Heart right ventricle (tissue), 16 donors: ENCODE results near the gene CAPN2. TPM values are rescaled to one million over a fixed set of nuclear protein-coding genes. Genes with fewer than 3 reads are reported as not detected.

Experiments used
- ATAC-seq, 8 donors: fragments of 200-7000 bp; cut with Tn5 transposase; one replicate each; pipeline ENCODE4 v1.9.1; 2020; ENCODE audit warnings: mild to moderate bottlenecking in 8 of 8, moderate library complexity in 8 of 8, moderate number of reproducible peaks in 1 of 8
- DNase-seq, 2 donors: peaks; one replicate each; pipeline ENCODE4 v3.0.0-alpha.2; 2020
- H3K27ac ChIP-seq, 10 donors: fragments of 200-600 bp; sonication (generic) in 2 of 10; one replicate each; pipeline versions ENCODE4 v1.5.0 to v1.8.0; 2020 to 2022; ENCODE audit warnings: mild to moderate bottlenecking in 3 of 10
- H3K27me3 ChIP-seq, 7 donors: fragments of 200-600 bp; one replicate each; pipeline ENCODE4 v1.8.0; 2021 to 2022; ENCODE audit warnings: mild to moderate bottlenecking in 2 of 7
- H3K36me3 ChIP-seq, 9 donors: fragments of 200-600 bp; sonication (generic) in 1 of 9; one replicate each; pipeline versions ENCODE4 v1.5.0 to v1.8.0; 2020 to 2022; ENCODE audit warnings: mild to moderate bottlenecking in 2 of 9
- H3K4me1 ChIP-seq, 9 donors: fragments of 200-600 bp; sonication (generic) in 1 of 9; one replicate each; pipeline versions ENCODE4 v1.5.0 to v1.8.0; 2020 to 2022; ENCODE audit warnings: mild to moderate bottlenecking in 4 of 9
- H3K4me3 ChIP-seq, 10 donors: fragments of 200-600 bp; sonication (generic) in 2 of 10; one replicate each; pipeline versions ENCODE4 v1.5.0 to v1.8.0; 2020 to 2022; ENCODE audit warnings: mild to moderate bottlenecking in 7 of 10, moderate library complexity in 2 of 10
- H3K9me3 ChIP-seq, 11 donors: fragments of 200-600 bp in 10 of 11; sonication (generic) in 2 of 11; one replicate each; pipeline versions ENCODE4 v1.5.0 to v1.8.0; 2013 to 2022; ENCODE audit warnings: mild to moderate bottlenecking in 2 of 11, control low read depth in 1 of 11, moderate library complexity in 1 of 11
- WGBS, 2 donors: extraction: QIAGEN DNeasy Blood & Tissue Kit; methylation state at CpG; one replicate each; pipeline ENCODE4 v1.1.7; 2013; ENCODE audit warnings: inconsistent platforms in 1 of 2; 5-methylcytosine and 5-hydroxymethylcytosine counted together
- intact Hi-C, 10 donors: fragments of 100-400 bp; cut with DNase I; formaldehyde crosslinking; loops; one replicate each; pipeline versions ENCODE4 v1.11.1 to v1.14.2; 2022
- polyA plus RNA-seq, 2 donors: library from polyadenylated mRNA; stranded (reverse); fragments of 200-250 nt; gene quantifications; one replicate each; pipeline ENCODE4 v1.2.3, GENCODE V29; 2013
- total RNA-seq, 10 donors: library from RNA; stranded (reverse); fragmentation: NEBNext Ultra II Directional in 3 of 10; extraction: Animal tissue kit (Norgen Biotek cat#: 25700) in 3 of 10; gene quantifications; one replicate each; pipeline versions ENCODE4 v1.2.1 to v1.2.4, GENCODE V29; 2021 to 2023
- TF ChIP-seq, protein P1 (sequence below), 9 donors: fragments of 200-600 bp; sonication (generic) in 2 of 9; IDR thresholded peaks; one replicate each; pipeline versions ENCODE4 v1.5.0 to v1.8.0; 2021 to 2022; ENCODE audit warnings: antibody characterized with exemption in 9 of 9, mild to moderate bottlenecking in 5 of 9, moderate library complexity in 1 of 9
- donor health status: Arrhythmogenic right ventricular cardiomyopathy.
- donor health status: ischemic (EF 13 %, LVEDD 7.1; RV severe dilation, severe dysfunction).
- donor health status: healthy with polysubstance abuse.
- donor health status: DM: no; HTN: yes; CAD: no.
- donor health status: DM: no; HTN: no; CAD: no.
- donor health status: ischemic (EF 25% LVEDD 6.9; RV normal size, moderate dysfunction).
- donor health status: ischemic (EF 25% LVEDD 5.7; RV mildly dilated, moderate dysfunction).
- donor health status: healthy.
- donor health status: DM: yes; HTN: yes; CAD: no.
- donor health status: Ischemic cardiomyopathy.
- donor health status: ischemic (EF 35%, LVEDD 5.7; RV mildly dilated, moderate dysfunction).
- donor health status: nonischemic (EF 11% LVEDD 7.7; RV severe dilation, severe dysfunction).
- donor health status: DM: yes; HTN: yes; CAD: no.
- donor health status: PGD.
- donor health status: ischemic (EF 29% LVEDD 5.4; RV normal size, mild dysfunction).
- donor health status: nonischemic (EF 23%, LVEDD 6.1; RV moderate dilation, normal function).

CAPN2 gene
- total and polyA plus RNA-seq, 12 donors, result 62.4 to 107 (median 77.6) TPM

DNA sequence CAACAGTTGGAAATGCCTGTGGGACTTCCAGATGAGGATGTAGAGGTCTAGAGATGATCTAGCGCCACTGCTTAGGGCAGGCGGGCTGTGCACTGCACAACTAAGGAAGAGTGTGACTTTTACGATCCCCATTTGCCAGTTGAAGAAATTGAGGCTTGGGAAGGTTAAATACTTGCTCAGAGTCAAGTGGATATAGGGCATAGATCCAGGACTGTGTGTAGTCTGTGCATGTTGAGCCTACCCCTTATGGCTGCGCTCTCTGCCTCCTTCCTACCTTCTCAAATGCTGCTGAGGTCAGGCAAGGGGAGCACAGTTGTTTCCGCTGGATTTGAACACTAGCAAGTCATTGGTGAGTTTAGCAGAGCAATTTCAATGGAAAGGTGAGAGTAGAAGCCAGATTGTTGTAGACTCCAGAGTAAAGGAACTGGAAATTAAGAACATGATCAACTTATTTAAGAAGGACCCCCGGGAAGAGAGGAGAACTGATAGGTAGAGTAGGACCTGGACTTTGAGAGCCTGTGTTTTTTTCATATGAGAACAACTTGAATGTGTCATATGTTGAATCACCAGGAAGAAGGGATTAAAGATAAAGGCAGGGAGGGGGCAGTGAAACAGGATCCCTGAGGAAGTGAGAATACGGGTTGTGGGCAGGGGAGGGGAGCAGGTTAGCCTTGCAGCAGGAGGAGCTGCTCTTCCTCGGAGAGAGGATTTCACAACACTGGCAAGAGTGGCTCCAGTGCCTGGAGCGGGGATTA, 2.7 kb downstream of the CAPN2 start:
- peak overlapping the region in 5 of 10 donors; percentile 1 to 99 (median 28) for H3K27ac ChIP-seq
- TF ChIP-seq, protein P1, sequence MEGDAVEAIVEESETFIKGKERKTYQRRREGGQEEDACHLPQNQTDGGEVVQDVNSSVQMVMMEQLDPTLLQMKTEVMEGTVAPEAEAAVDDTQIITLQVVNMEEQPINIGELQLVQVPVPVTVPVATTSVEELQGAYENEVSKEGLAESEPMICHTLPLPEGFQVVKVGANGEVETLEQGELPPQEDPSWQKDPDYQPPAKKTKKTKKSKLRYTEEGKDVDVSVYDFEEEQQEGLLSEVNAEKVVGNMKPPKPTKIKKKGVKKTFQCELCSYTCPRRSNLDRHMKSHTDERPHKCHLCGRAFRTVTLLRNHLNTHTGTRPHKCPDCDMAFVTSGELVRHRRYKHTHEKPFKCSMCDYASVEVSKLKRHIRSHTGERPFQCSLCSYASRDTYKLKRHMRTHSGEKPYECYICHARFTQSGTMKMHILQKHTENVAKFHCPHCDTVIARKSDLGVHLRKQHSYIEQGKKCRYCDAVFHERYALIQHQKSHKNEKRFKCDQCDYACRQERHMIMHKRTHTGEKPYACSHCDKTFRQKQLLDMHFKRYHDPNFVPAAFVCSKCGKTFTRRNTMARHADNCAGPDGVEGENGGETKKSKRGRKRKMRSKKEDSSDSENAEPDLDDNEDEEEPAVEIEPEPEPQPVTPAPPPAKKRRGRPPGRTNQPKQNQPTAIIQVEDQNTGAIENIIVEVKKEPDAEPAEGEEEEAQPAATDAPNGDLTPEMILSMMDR (IDR thresholded peaks at IDR 0.05), result no peak
- H3K4me1 ChIP-seq, result peaks cover 10 to 74% (median 53%) of the 10 kb centered on the region in 9 donors
- peak overlapping the region in 6 of 10 donors; percentile 5 to 97 (median 56) for H3K4me3 ChIP-seq
- DNase-seq (no peak), ATAC-seq (no peak)
- intact Hi-C loops, result loop anchor here in 2 of 10 donors (5.0 kb wide), 1 partner anchor 32 kb away; no protein-coding TSS in a partner anchor
- 65 to 73% methylated on average over 9 of the region's 9 CpGs for WGBS, 2 donors
- peaks cover 0 to 39% (median 24%) of the 10 kb centered on the region in 9 donors for H3K36me3 ChIP-seq
- no peaks in the 10 kb centered on the region for H3K27me3 ChIP-seq
- H3K9me3 ChIP-seq, result no peaks in the 10 kb centered on the region

DNA sequence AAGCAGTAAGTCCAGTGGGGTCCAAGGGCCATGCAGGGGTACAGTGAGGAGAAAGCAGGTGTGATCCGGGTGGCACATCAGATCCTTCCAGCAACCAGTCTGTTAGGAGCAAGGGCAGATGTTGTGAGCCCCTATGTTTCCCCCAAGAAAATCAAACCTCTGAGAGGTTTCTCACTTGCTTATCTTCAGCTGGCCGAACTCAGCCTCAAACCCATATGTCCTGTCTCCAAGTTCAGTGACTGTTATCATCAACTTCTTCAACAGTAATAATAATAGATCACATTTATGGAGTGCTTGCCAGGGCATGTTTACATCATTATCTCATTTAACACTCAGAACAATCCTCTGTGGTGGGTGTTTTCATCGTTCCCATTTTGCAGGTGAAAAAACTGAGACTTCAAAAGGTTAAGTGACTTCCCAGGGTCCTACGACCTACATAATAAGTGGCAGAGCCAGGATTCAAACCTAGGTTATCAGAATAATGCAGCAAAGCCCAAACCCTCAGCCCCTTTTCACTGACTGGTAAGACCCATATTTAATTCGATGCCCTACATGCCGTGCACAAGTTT, 3.3 kb downstream of the CAPN2 start:
- no peak for DNase-seq
- peak overlapping the region in 5 of 10 donors; percentile 1 to 99 (median 28) for H3K27ac ChIP-seq
- H3K27me3 ChIP-seq, result no peaks in the 10 kb centered on the region
- TF ChIP-seq, protein P1 (IDR thresholded peaks at IDR 0.05), result no peak
- peaks cover 10 to 80% (median 56%) of the 10 kb centered on the region in 9 donors for H3K4me1 ChIP-seq
- peaks cover 0 to 46% (median 31%) of the 10 kb centered on the region in 9 donors for H3K36me3 ChIP-seq
- intact Hi-C loops, result no loop called here
- WGBS, 2 donors, result 58 to 74% methylated on average over 6 of the region's 6 CpGs
- H3K4me3 ChIP-seq, result peak overlapping the region in 3 of 10 donors; percentile 5 to 92 (median 19)
- no peaks in the 10 kb centered on the region for H3K9me3 ChIP-seq
- ATAC-seq, result no peak

DNA sequence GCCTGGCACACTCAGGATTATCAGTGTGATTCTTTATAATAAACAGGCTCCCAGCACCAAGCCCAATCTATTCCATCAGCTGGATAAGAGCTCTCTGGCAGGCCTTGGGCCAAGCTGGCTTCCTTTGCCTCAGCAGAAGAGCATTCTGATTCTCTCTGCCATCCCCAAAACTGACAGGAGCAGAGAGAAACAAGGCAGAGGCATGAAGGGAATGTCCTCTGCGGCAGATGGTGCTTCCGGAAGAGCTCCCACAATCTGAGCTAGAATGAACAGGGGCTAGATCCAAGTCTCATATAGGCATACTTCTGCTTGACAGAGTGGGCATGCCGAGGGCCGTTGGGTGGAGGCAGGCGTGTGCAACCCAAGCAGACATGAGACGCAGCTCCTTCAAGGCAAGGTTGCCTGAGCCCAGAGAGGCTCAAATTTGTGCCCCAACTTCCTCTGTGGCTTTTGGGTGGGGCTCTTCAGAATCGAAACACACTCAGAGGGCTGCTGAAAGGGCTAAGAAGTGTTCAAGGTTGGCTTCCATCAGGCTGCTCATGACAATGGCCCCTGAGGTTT, 4.0 kb downstream of the CAPN2 start:
- WGBS, 2 donors, result 61 to 62% methylated on average over 7 of the region's 7 CpGs
- H3K36me3 ChIP-seq, result peaks cover 0 to 53% (median 32%) of the 10 kb centered on the region in 9 donors
- intact Hi-C loops, result no loop called here
- ATAC-seq (no peak), DNase-seq (no peak)
- no peaks in the 10 kb centered on the region for H3K9me3 ChIP-seq
- H3K27ac ChIP-seq, result peak overlapping the region in 6 of 10 donors; percentile 1 to 99 (median 26)
- H3K4me3 ChIP-seq, result peak overlapping the region in 3 of 10 donors; percentile 4 to 22 (median 14)
- H3K4me1 ChIP-seq, result peaks cover 10 to 81% (median 57%) of the 10 kb centered on the region in 9 donors
- TF ChIP-seq, protein P1 (IDR thresholded peaks at IDR 0.05), result no peak
- no peaks in the 10 kb centered on the region for H3K27me3 ChIP-seq

DNA sequence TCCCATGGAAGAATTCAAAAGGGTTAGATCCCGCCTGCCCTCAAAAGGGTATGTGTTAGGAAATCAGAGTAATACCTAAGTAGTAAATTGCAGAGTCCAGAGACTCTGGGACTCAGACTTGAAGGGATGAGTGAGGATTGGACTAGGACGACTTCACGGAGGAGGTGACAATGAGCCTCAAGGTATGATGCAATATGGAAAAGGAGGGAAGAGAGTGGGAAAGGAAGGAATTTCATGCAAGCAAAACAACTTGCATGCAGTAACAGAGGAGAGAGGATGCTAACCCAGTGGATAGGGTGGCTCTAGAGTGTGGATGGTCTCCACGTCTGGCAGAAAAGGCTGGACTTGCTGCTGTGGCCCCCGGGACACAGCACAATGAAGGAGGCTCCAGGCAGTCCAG, 4.8 kb downstream of the CAPN2 start:
- no peak for ATAC-seq
- TF ChIP-seq, protein P1 (IDR thresholded peaks at IDR 0.05), result no peak
- intact Hi-C loops, result no loop called here
- peaks cover 5 to 80% (median 56%) of the 10 kb centered on the region in 9 donors for H3K4me1 ChIP-seq
- no peaks in the 10 kb centered on the region for H3K27me3 ChIP-seq
- H3K27ac ChIP-seq, result peak overlapping the region in 2 of 10 donors; percentile 22 to 71
- H3K36me3 ChIP-seq, result peaks cover 0 to 59% (median 32%) of the 10 kb centered on the region in 9 donors
- H3K9me3 ChIP-seq, result no peaks in the 10 kb centered on the region
- no peak overlapping the region for H3K4me3 ChIP-seq
- no peak for DNase-seq
- whole genome bisulfite sequencing, 2 donors, result 89 to 96% methylated on average over 5 of the region's 5 CpGs
